Trophoblast cell (in vitro differentiated cells and primary cell): ENCODE results near the gene SKA2.
A peak's percentile ranks its signal among the peaks of the same experiment; 100 is the strongest.

Experiments used
- DNase-seq, 2 donors: peaks; one replicate each; pipeline ENCODE4 v3.0.0-alpha.2; 2016
- H2AFZ ChIP-seq: 2 replicates; pipeline ENCODE4 v1.6.1; 2013; ENCODE audit warnings: low read length, moderate library complexity, mild to moderate bottlenecking; ENCODE audit not compliant: insufficient read depth, poor library complexity
- H2AK5ac ChIP-seq: 2 replicates; pipeline ENCODE4 v1.6.1; 2013; ENCODE audit warnings: mild to moderate bottlenecking, low read length
- H2BK120ac ChIP-seq: 2 replicates; pipeline ENCODE4 v1.6.1; 2013; ENCODE audit warnings: low read length, mild to moderate bottlenecking, moderate library complexity; ENCODE audit not compliant: insufficient read depth, poor library complexity
- H2BK12ac ChIP-seq: 2 replicates; pipeline ENCODE4 v1.6.1; 2013; ENCODE audit warnings: mild to moderate bottlenecking, low read length, moderate library complexity
- H2BK5ac ChIP-seq: 2 replicates; pipeline ENCODE4 v1.6.1; 2013; ENCODE audit warnings: low read length, low read depth, moderate library complexity, mild to moderate bottlenecking; ENCODE audit not compliant: poor library complexity
- H3K14ac ChIP-seq: 2 replicates; pipeline ENCODE4 v1.6.1; 2013; ENCODE audit warnings: mild to moderate bottlenecking, low read length
- H3K18ac ChIP-seq: 2 replicates; pipeline ENCODE4 v1.6.1; 2013; ENCODE audit warnings: mild to moderate bottlenecking, low read length
- H3K23ac ChIP-seq: 2 replicates; pipeline ENCODE4 v1.6.1; 2013; ENCODE audit warnings: low read length
- H3K27ac ChIP-seq: 2 replicates; pipeline ENCODE4 v1.5.1; 2013; ENCODE audit warnings: low read depth, mild to moderate bottlenecking, inconsistent platforms, low read length, moderate library complexity
- H3K27me3 ChIP-seq: 2 replicates; pipeline ENCODE4 v1.6.1; 2013; ENCODE audit warnings: inconsistent platforms, mild to moderate bottlenecking, low read length, moderate library complexity; ENCODE audit not compliant: insufficient read depth
- H3K36me3 ChIP-seq, 2 experiments: 1 replicate in 1 of 2; 2 replicates in 1 of 2; pipeline ENCODE4 v1.6.1; 2013; ENCODE audit warnings: low read length in 2 of 2, mild to moderate bottlenecking in 2 of 2, moderate library complexity in 1 of 2; ENCODE audit not compliant: insufficient read depth in 2 of 2, control insufficient read depth in 1 of 2
- H3K4ac ChIP-seq: 2 replicates; pipeline ENCODE4 v1.6.1; 2013; ENCODE audit warnings: low read depth, mild to moderate bottlenecking, low read length, moderate library complexity
- H3K4me1 ChIP-seq, 2 experiments: 1 replicate in 1 of 2; 2 replicates in 1 of 2; pipeline ENCODE4 v1.6.1; 2013; ENCODE audit warnings: low read length in 2 of 2, mild to moderate bottlenecking in 2 of 2, moderate library complexity in 1 of 2; ENCODE audit not compliant: insufficient read depth in 2 of 2, control insufficient read depth in 1 of 2
- H3K4me2 ChIP-seq: 2 replicates; pipeline ENCODE4 v1.6.1; 2013; ENCODE audit warnings: inconsistent platforms, mild to moderate bottlenecking, low read length, moderate library complexity
- H3K4me3 ChIP-seq: 2 replicates; pipeline ENCODE4 v1.5.1; 2013; ENCODE audit warnings: mild to moderate bottlenecking, low read depth, low read length, inconsistent platforms
- H3K79me1 ChIP-seq: one replicate; pipeline ENCODE4 v1.6.1; 2013; ENCODE audit warnings: low read length
- H3K79me2 ChIP-seq: 2 replicates; pipeline ENCODE4 v1.6.1; 2013; ENCODE audit warnings: low read length, mild to moderate bottlenecking; ENCODE audit not compliant: control insufficient read depth, insufficient read depth, poor library complexity
- H3K9ac ChIP-seq: 2 replicates; pipeline ENCODE4 v1.6.1; 2013; ENCODE audit warnings: mild to moderate bottlenecking, low read length
- H3K9me3 ChIP-seq: 2 replicates; pipeline ENCODE4 v1.6.1; 2013; ENCODE audit warnings: low read depth, mild to moderate bottlenecking, control low read depth, inconsistent platforms, low read length; ENCODE audit not compliant: insufficient read depth
- H4K12ac ChIP-seq: 2 replicates; pipeline ENCODE4 v1.6.1; 2013; ENCODE audit warnings: low read depth, mild to moderate bottlenecking, low read length, moderate library complexity
- H4K8ac ChIP-seq: 2 replicates; pipeline ENCODE4 v1.6.1; 2013; ENCODE audit warnings: low read depth, mild to moderate bottlenecking, low read length, moderate library complexity
- H4K91ac ChIP-seq: one replicate; pipeline ENCODE4 v1.6.1; 2013; ENCODE audit warnings: low read depth, mild to moderate bottlenecking, low read length, moderate library complexity
- WGBS: extraction: QIAGEN DNeasy Blood & Tissue Kit; methylation state at CpG from one replicate; pipeline ENCODE4 v1.1.7; 2013; ENCODE audit warnings: missing lambda C conversion rate; ENCODE audit not compliant: insufficient read length, insufficient coverage; ENCODE audit errors: extremely low coverage; 5-methylcytosine and 5-hydroxymethylcytosine counted together

Gene SKA2

GRCh38 chr17:59110973-59111372 is 44.0 kb downstream of the SKA2 start:
- no peaks in the 10 kb centered on the region for H3K27me3 ChIP-seq

GRCh38 chr17:59108400-59109102 is 46.4 kb downstream of the SKA2 start:
- Histone ChIP-seq H2BK5ac (no peak overlapping the region), H3K79me2 (peaks cover 7% of the 10 kb centered on the region), H3K9me3 (no peaks in the 10 kb centered on the region), H3K23ac (no peak overlapping the region), H2AFZ (no peak overlapping the region), H3K14ac (no peak overlapping the region), H3K79me1 (peaks cover 5% of the 10 kb centered on the region), H3K27me3 (no peaks in the 10 kb centered on the region), H3K27ac (no peak overlapping the region), H4K12ac (no peak overlapping the region), H2BK12ac (no peak overlapping the region), H2BK120ac (no peak overlapping the region), H3K4me1 (no peaks in the 10 kb centered on the region), H3K18ac (no peak overlapping the region), H3K4me3 (no peak overlapping the region), H4K8ac (no peak overlapping the region), H3K4ac (no peak overlapping the region), H3K36me3 (peaks cover 0 to 3% of the 10 kb centered on the region in 2 experiments), H3K9ac (no peak overlapping the region), H2AK5ac (no peak overlapping the region), H4K91ac (no peak overlapping the region), H3K4me2 (no peak overlapping the region)
- peak in 1 of 2 donors; percentile 18 for DNase-seq
- WGBS, result no CpG with 5 or more reads among the region's 7 CpGs

More at GRCh38 chr17:59110973-59111372, 44.0 kb downstream of the SKA2 start:
- DNase-seq, result no peak
- Histone ChIP-seq H3K9me3 (no peaks in the 10 kb centered on the region), H3K4ac (no peak overlapping the region), H3K14ac (no peak overlapping the region), H2BK12ac (no peak overlapping the region), H4K91ac (no peak overlapping the region), H4K8ac (no peak overlapping the region), H3K36me3 (peaks cover 3% of the 10 kb centered on the region in 2 experiments), H3K4me1 (no peaks in the 10 kb centered on the region), H3K79me1 (peaks cover 5% of the 10 kb centered on the region), H3K9ac (no peak overlapping the region), H2BK5ac (no peak overlapping the region), H3K79me2 (peaks cover 4% of the 10 kb centered on the region), H4K12ac (no peak overlapping the region), H3K4me2 (no peak overlapping the region), H3K4me3 (no peak overlapping the region), H3K27ac (no peak overlapping the region), H2BK120ac (no peak overlapping the region), H3K18ac (no peak overlapping the region), H2AFZ (no peak overlapping the region), H3K23ac (no peak overlapping the region), H2AK5ac (no peak overlapping the region)

DNA sequence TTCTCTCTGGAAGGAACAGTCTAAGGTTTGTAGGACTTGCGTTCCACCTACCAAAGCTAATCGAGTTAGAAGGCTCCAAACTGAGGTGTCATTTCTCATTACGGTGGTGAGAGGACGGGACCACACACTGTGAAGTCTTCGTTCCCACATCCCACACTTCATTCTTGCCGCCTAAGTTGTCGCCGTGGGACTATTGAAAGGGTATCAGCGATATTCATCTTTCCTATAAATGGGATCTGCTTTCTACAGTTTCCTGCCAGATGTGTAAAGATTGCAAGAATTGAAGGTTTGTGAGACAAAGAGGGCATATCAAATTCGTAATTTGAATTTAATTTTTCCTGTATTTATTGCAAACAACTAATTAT is 47.7 kb downstream of the SKA2 start:
- peaks cover 5% of the 10 kb centered on the region for H3K79me1 ChIP-seq
- H3K79me2 ChIP-seq, result peaks cover 7% of the 10 kb centered on the region
- no peaks in the 10 kb centered on the region for H3K36me3 ChIP-seq
- no peaks in the 10 kb centered on the region for H3K27me3 ChIP-seq
- H2AFZ ChIP-seq, result peak overlapping the region; percentile 55
- peak overlapping the region; percentile 18 for H2BK5ac ChIP-seq
- H3K4me3 ChIP-seq, result peak overlapping the region; percentile 66
- peak overlapping the region; percentile 22 for H4K12ac ChIP-seq
- H3K4me1 ChIP-seq, result no peaks in the 10 kb centered on the region
- H3K4ac ChIP-seq, result no peak overlapping the region
- no peak overlapping the region for H2BK12ac ChIP-seq
- H3K14ac ChIP-seq, result peak overlapping the region; percentile 15
- no CpG with 5 or more reads among the region's 10 CpGs for WGBS
- H3K9ac ChIP-seq, result peak overlapping the region; percentile 55
- peak overlapping the region; percentile 72 for H3K4me2 ChIP-seq
- DNase-seq, result no peak
- no peaks in the 10 kb centered on the region for H3K9me3 ChIP-seq
- H3K23ac ChIP-seq, result no peak overlapping the region
- no peak overlapping the region for H4K91ac ChIP-seq
- H3K18ac ChIP-seq, result no peak overlapping the region
- peak overlapping the region; percentile 36 for H3K27ac ChIP-seq
- H2AK5ac ChIP-seq, result no peak overlapping the region
- H2BK120ac ChIP-seq, result no peak overlapping the region
- H4K8ac ChIP-seq, result no peak overlapping the region

GRCh38 chr17:59106463-59107305 is 48.3 kb downstream of the SKA2 start, which contains the start of gene TRIM37:
Gene TRIM37 (minus strand): TSS chr17:59106880. CDS start chr17:59106461, 419 bp downstream.
- peak within 1 kb of the TSS; percentile 52 for H3K14ac ChIP-seq
- no peak within 1 kb of the TSS for H3K23ac ChIP-seq
- peak within 1 kb of the TSS; percentile 63 for H3K18ac ChIP-seq
- H2BK5ac ChIP-seq, result peak within 1 kb of the TSS; percentile 71
- peak within 1 kb of the TSS; percentile 93 for H3K4me3 ChIP-seq
- peak within 1 kb of the TSS; percentile 82 for H3K27ac ChIP-seq
- H2BK12ac ChIP-seq, result no peak within 1 kb of the TSS
- no peaks in the 10 kb centered on the region for H3K9me3 ChIP-seq
- no CpG with 5 or more reads among the region's 89 CpGs for WGBS
- peak within 1 kb of the TSS; percentile 92 for H3K4me2 ChIP-seq
- no peak within 1 kb of the TSS for H2AK5ac ChIP-seq
- peak; percentile 100 for DNase-seq
- H3K4me1 ChIP-seq, result no peaks in the 10 kb centered on the region
- peak within 1 kb of the TSS; percentile 90 for H3K9ac ChIP-seq
- H2BK120ac ChIP-seq, result peak within 1 kb of the TSS; percentile 57
- H2AFZ ChIP-seq, result peak within 1 kb of the TSS; percentile 84
- H3K4ac ChIP-seq, result no peak within 1 kb of the TSS
- no peaks in the 10 kb centered on the region for H3K27me3 ChIP-seq
- no peaks in the 10 kb centered on the region for H3K36me3 ChIP-seq
- H4K91ac ChIP-seq, result peak within 1 kb of the TSS; percentile 28
- peak within 1 kb of the TSS; percentile 72 for H4K8ac ChIP-seq
- H3K79me2 ChIP-seq, result peaks cover 7% of the 10 kb centered on the region
- peak within 1 kb of the TSS; percentile 38 for H4K12ac ChIP-seq
- H3K79me1 ChIP-seq, result peaks cover 5% of the 10 kb centered on the region
